HCT116 (cell line): ENCODE data around the gene NSG1. TPM values are rescaled to one million over a fixed set of nuclear protein-coding genes. Genes with fewer than 3 reads are reported as not detected.
A peak's percentile ranks its signal among the peaks of the same experiment; 100 is the strongest.

Experiments used
- ATAC-seq: fragments of 200-7000 bp; cut with Tn5 transposase; 2 replicates; pipeline ENCODE4 v1.9.1; 2020; ENCODE audit warnings: mild to moderate bottlenecking, moderate library complexity
- BruUV-seq: library from RNA; stranded (reverse); fragments of 400-500 nt; replicated peaks from 2 replicates; lab custom pipeline; 2021; lab: Mats Ljungman, UMichigan
- CTCF ChIA-PET: fragments of 300-600 bp; sonication (Branson Sonifier 250); formaldehyde crosslinking; loops from one replicate; lab custom pipeline; 2021; ENCODE audit warnings: antibody characterized with exemption; lab: Charles Lee
- POLR2A ChIA-PET: fragments of 300-600, 350-600 bp; sonication (Branson Sonifier 250); formaldehyde crosslinking; loops from one replicate; lab custom pipeline; 2021; ENCODE audit warnings: antibody characterized with exemption; lab: Charles Lee
- RAD21 ChIA-PET, 2 experiments: fragments of 300-600 bp; sonication (Branson Sonifier 250); formaldehyde crosslinking; loops; one replicate each; lab custom pipeline; 2023; ENCODE audit warnings: low total read pairs in 2 of 2; ENCODE audit not compliant: uncharacterized antibody in 2 of 2, unreplicated experiment in 2 of 2, low non-redundant PET in 1 of 2; lab: Charles Lee
- DNase-seq: peaks from one replicate; pipeline ENCODE4 v3.0.0-alpha.2; 2010; ENCODE audit warnings: low read depth, low spot score
- H2AFZ ChIP-seq: fragments of 200-600 bp; shearing (Covaris generic), sonication (generic); 2 replicates; pipeline ENCODE4 v1.6.1; 2017; ENCODE audit warnings: low read depth, mixed run types, mixed read lengths, antibody characterized with exemption, low read length; ENCODE audit not compliant: poor library complexity, severe bottlenecking
- H3K27ac ChIP-seq: 2 replicates; pipeline ENCODE4 v1.5.1; 2012; ENCODE audit warnings: low read depth, low read length
- H3K27me3 ChIP-seq: fragments of 200-600 bp; sonication (generic); 2 replicates; pipeline ENCODE4 v1.6.1; 2016; ENCODE audit warnings: mixed run types, low read length, mixed read lengths; ENCODE audit not compliant: insufficient read depth
- H3K36me3 ChIP-seq, 2 experiments: fragments of 200-500 bp in 1 of 2; fragments of 200-600 bp in 1 of 2; sonication (Bioruptor generic) in 1 of 2; sonication (generic) in 1 of 2; 2 replicates each; pipeline versions ENCODE4 v1.5.1 to v1.6.1; 2014 to 2016; ENCODE audit warnings: low read length in 2 of 2, inconsistent platforms in 1 of 2, mixed read lengths in 1 of 2, mixed run types in 1 of 2; ENCODE audit not compliant: insufficient read depth in 2 of 2, control insufficient read depth in 1 of 2
- H3K4me1 ChIP-seq, 2 experiments: fragments of 200-600 bp in 1 of 2; sonication (generic) in 1 of 2; 2 replicates each; pipeline versions ENCODE4 v1.5.1 to v1.6.1; 2012 to 2017; ENCODE audit warnings: low read length in 2 of 2, inconsistent platforms in 1 of 2, mild to moderate bottlenecking in 1 of 2, mixed read lengths in 1 of 2, mixed run types in 1 of 2, moderate library complexity in 1 of 2; ENCODE audit not compliant: insufficient read depth in 2 of 2, control insufficient read depth in 1 of 2
- H3K4me2 ChIP-seq: fragments of 200-600 bp; sonication (generic); 2 replicates; pipeline ENCODE4 v1.6.1; 2017; ENCODE audit warnings: mixed run types, low read length, mixed read lengths
- H3K4me3 ChIP-seq, 2 experiments: fragments of 200-600 bp in 1 of 2; sonication (generic) in 1 of 2; replicated peaks in 1 of 2; 2 replicates each; pipeline ENCODE4 v1.5.1; 2011 to 2016; ENCODE audit warnings: low read length in 2 of 2, control low read depth in 1 of 2, low read depth in 1 of 2, mild to moderate bottlenecking in 1 of 2, mixed read lengths in 1 of 2, mixed run types in 1 of 2
- H3K79me2 ChIP-seq: fragments of 200-600 bp; sonication (generic); 2 replicates; pipeline ENCODE4 v1.6.1; 2017; ENCODE audit warnings: mild to moderate bottlenecking, mixed run types, low read length, moderate library complexity, mixed read lengths; ENCODE audit not compliant: insufficient read depth
- H3K9ac ChIP-seq: fragments of 200-600 bp; sonication (generic); 2 replicates; pipeline ENCODE4 v1.6.1; 2016; ENCODE audit warnings: low read length, mixed read lengths
- H3K9me2 ChIP-seq: fragments of 200-600 bp; sonication (generic), shearing (Covaris generic); 2 replicates; pipeline ENCODE4 v1.6.1; 2017; ENCODE audit warnings: mixed run types, mild to moderate bottlenecking, moderate library complexity; ENCODE audit not compliant: insufficient read depth
- H3K9me3 ChIP-seq, 2 experiments: fragments of 200-500 bp in 1 of 2; fragments of 200-600 bp in 1 of 2; sonication (Bioruptor generic) in 1 of 2; sonication (generic) in 1 of 2; 2 replicates each; pipeline ENCODE4 v1.6.1; 2014 to 2017; ENCODE audit warnings: low read length in 2 of 2, mixed read lengths in 2 of 2, inconsistent platforms in 1 of 2, low read depth in 1 of 2, mild to moderate bottlenecking in 1 of 2, mixed run types in 1 of 2, moderate library complexity in 1 of 2; ENCODE audit not compliant: control insufficient read depth in 1 of 2, insufficient read depth in 1 of 2
- H4K20me1 ChIP-seq: fragments of 200-600 bp; sonication (generic), shearing (Covaris generic); 2 replicates; pipeline ENCODE4 v1.6.1; 2017; ENCODE audit warnings: mixed run types, mild to moderate bottlenecking, moderate library complexity; ENCODE audit not compliant: insufficient read depth
- FOSL1 ChIP-seq: IDR thresholded peaks from 2 replicates; pipeline ENCODE4 v1.6.1; 2012; ENCODE audit warnings: low read depth
- JUND ChIP-seq: IDR thresholded peaks from 2 replicates; pipeline ENCODE4 v1.6.1; 2012
- TCF7L2 ChIP-seq: IDR thresholded peaks from 2 replicates; pipeline ENCODE4 v1.7.0; 2011; ENCODE audit warnings: borderline replicate concordance, inconsistent platforms; ENCODE audit not compliant: insufficient read depth, insufficient read length; ENCODE audit errors: extremely low read depth
- YY1 ChIP-seq: IDR thresholded peaks from 2 replicates; pipeline ENCODE4 v1.6.1; 2011; ENCODE audit warnings: low read length, low read depth, moderate library complexity, mild to moderate bottlenecking; ENCODE audit not compliant: insufficient replicate concordance; ENCODE audit errors: extremely low read depth
- intact Hi-C: fragments of 100-400 bp; cut with micrococcal nuclease; formaldehyde crosslinking; loops from 2 replicates; pipeline ENCODE4 v1.10.0; 2022
- total RNA-seq: library from RNA; stranded (reverse); gene quantifications from one replicate; pipeline ENCODE4 v1.2.1, GENCODE V29; 2021; ENCODE audit not compliant: unreplicated experiment
- TF ChIP-seq, protein P1 (sequence below): IDR thresholded peaks from 2 replicates; pipeline ENCODE4 v1.6.1; 2012
- TF ChIP-seq, protein P2 (sequence below): IDR thresholded peaks from 2 replicates; pipeline ENCODE4 v1.6.1; 2011; ENCODE audit warnings: mild to moderate bottlenecking, low read length, moderate library complexity; ENCODE audit not compliant: insufficient replicate concordance; ENCODE audit errors: extremely low read depth

NSG1 gene
- total RNA-seq, 1 experiment from 2014 or later, result 0.12 TPM

- CTCF ChIA-PET, result no interaction called here
- BruUV-seq, result no TSS peak
- intact Hi-C loops, result no loop called here
- DNase-seq (no peak), ATAC-seq (peak; percentile 14; the same call in 1 of the 2 replicates)
- H3K4me2 ChIP-seq, result peak overlapping the region; percentile 66; the same call in 1 of the 2 replicates
- H3K9me2 ChIP-seq, result no peaks in the 10 kb centered on the region
- H3K4me1 ChIP-seq, result peaks cover 11 to 14% of the 10 kb centered on the region in 2 experiments
- TF ChIP-seq, protein P1, sequence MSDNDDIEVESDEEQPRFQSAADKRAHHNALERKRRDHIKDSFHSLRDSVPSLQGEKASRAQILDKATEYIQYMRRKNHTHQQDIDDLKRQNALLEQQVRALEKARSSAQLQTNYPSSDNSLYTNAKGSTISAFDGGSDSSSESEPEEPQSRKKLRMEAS, result no peak
- TF ChIP-seq YY1 (no peak), TCF7L2 (no peak)
- TF ChIP-seq, protein P2, sequence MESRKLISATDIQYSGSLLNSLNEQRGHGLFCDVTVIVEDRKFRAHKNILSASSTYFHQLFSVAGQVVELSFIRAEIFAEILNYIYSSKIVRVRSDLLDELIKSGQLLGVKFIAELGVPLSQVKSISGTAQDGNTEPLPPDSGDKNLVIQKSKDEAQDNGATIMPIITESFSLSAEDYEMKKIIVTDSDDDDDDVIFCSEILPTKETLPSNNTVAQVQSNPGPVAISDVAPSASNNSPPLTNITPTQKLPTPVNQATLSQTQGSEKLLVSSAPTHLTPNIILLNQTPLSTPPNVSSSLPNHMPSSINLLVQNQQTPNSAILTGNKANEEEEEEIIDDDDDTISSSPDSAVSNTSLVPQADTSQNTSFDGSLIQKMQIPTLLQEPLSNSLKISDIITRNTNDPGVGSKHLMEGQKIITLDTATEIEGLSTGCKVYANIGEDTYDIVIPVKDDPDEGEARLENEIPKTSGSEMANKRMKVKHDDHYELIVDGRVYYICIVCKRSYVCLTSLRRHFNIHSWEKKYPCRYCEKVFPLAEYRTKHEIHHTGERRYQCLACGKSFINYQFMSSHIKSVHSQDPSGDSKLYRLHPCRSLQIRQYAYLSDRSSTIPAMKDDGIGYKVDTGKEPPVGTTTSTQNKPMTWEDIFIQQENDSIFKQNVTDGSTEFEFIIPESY, result no peak
- H3K27me3 ChIP-seq, result no peaks in the 10 kb centered on the region
- no peaks in the 10 kb centered on the region for H3K36me3 ChIP-seq
- no peak overlapping the region for H3K9ac ChIP-seq
- no peaks in the 10 kb centered on the region for H3K9me3 ChIP-seq
- no peaks in the 10 kb centered on the region for H4K20me1 ChIP-seq
- no peaks in the 10 kb centered on the region for H3K79me2 ChIP-seq
- no peak overlapping the region for H3K27ac ChIP-seq
- RAD21 ChIA-PET, result no interaction called here
- no peak overlapping the region for H2AFZ ChIP-seq
- POLR2A ChIA-PET, result no interaction called here
- no peak overlapping the region for H3K4me3 ChIP-seq
Observed at GRCh38 chr4:4408132-4408523, 21.2 kb downstream of the NSG1 start.

GRCh38 chr4:4408576-4409335 lies 21.9 kb downstream of the NSG1 start:
- ATAC-seq (peak; percentile 79), DNase-seq (peak; percentile 12)
- no TSS peak for BruUV-seq
- ChIA-PET CTCF (no interaction called here), RAD21 (no interaction called here), POLR2A (no interaction called here)
- TF ChIP-seq FOSL1 (0 out of 2 replicates have a peak, but pooled peaks have one; percentile 41), JUND (peak; percentile 41; the same call in 1 of the 2 replicates)
- TF ChIP-seq, protein P1, result no peak
- no peaks in the 10 kb centered on the region for H3K9me2 ChIP-seq
- intact Hi-C loops, result no loop called here
- H3K4me1 ChIP-seq, result peaks cover 11 to 14% of the 10 kb centered on the region in 2 experiments
- no peaks in the 10 kb centered on the region for H4K20me1 ChIP-seq
- peak overlapping the region; percentile 66 for H3K4me2 ChIP-seq
- no peak overlapping the region for H3K27ac ChIP-seq
- H3K9me3 ChIP-seq, result no peaks in the 10 kb centered on the region
- H3K27me3 ChIP-seq, result no peaks in the 10 kb centered on the region
- H3K36me3 ChIP-seq, result no peaks in the 10 kb centered on the region
- H3K79me2 ChIP-seq, result no peaks in the 10 kb centered on the region
- H3K9ac ChIP-seq, result no peak overlapping the region
- H3K4me3 ChIP-seq, result no peak overlapping the region
- no peak overlapping the region for H2AFZ ChIP-seq
